Mucosa of rectum (tissue), 2 donors: ENCODE data around the gene TEX50.
"Not testable (repeated sequence)": the region's sequence is repeated elsewhere in the genome, so short reads cannot be mapped to it uniquely, and the experiment has no call there.

ENCODE experiments used
- H3K27ac ChIP-seq, 2 donors: one replicate each; pipeline ENCODE4 v1.7.0; 2013; ENCODE audit warnings: inconsistent platforms in 2 of 2, low read depth in 2 of 2, low read length in 2 of 2
- H3K27me3 ChIP-seq, 2 donors: one replicate each; pipeline ENCODE4 v1.7.0; 2013; ENCODE audit warnings: low read length in 2 of 2; ENCODE audit not compliant: control insufficient read depth in 2 of 2, insufficient read depth in 2 of 2
- H3K36me3 ChIP-seq, 2 donors: one replicate each; pipeline ENCODE4 v1.7.0; 2013; ENCODE audit warnings: low read length in 2 of 2; ENCODE audit not compliant: control insufficient read depth in 2 of 2, insufficient read depth in 2 of 2
- H3K4me1 ChIP-seq, 2 donors: one replicate each; pipeline ENCODE4 v1.7.0; 2013; ENCODE audit warnings: low read length in 2 of 2, mild to moderate bottlenecking in 1 of 2; ENCODE audit not compliant: control insufficient read depth in 2 of 2, insufficient read depth in 2 of 2
- H3K4me3 ChIP-seq, 2 donors: one replicate each; pipeline ENCODE4 v1.7.0; 2013; ENCODE audit warnings: low read length in 2 of 2
- H3K9ac ChIP-seq, 2 donors: one replicate each; pipeline ENCODE4 v1.7.0; 2013; ENCODE audit warnings: low read length in 2 of 2, low read depth in 1 of 2, mild to moderate bottlenecking in 1 of 2
- H3K9me3 ChIP-seq, 2 donors: one replicate each; pipeline ENCODE4 v1.7.0; 2013; ENCODE audit warnings: low read length in 2 of 2; ENCODE audit not compliant: control insufficient read depth in 2 of 2
- donor health status: healthy.
- donor health status: Normal muscosa, but diverticular disease.

TEX50 gene

GRCh38 chr1:173661763-173662162, 26.6 kb downstream of the TEX50 start:
- H3K27me3 ChIP-seq = no peaks in the 10 kb centered on the region
- H3K9me3 ChIP-seq = no peaks in the 10 kb centered on the region
- no peak overlapping the region for H3K4me3 ChIP-seq
- H3K9ac ChIP-seq = no peak overlapping the region
- H3K36me3 ChIP-seq = no peaks in the 10 kb centered on the region
- H3K27ac ChIP-seq = no peak overlapping the region
- H3K4me1 ChIP-seq = no peaks in the 10 kb centered on the region

GRCh38 chr1:173663159-173663558, 28.0 kb downstream of the TEX50 start:
- no peaks in the 10 kb centered on the region for H3K4me1 ChIP-seq
- H3K27me3 ChIP-seq = peaks cover 0 to 1% of the 10 kb centered on the region in 2 donors
- no peaks in the 10 kb centered on the region for H3K9me3 ChIP-seq
- H3K36me3 ChIP-seq = no peaks in the 10 kb centered on the region
- H3K27ac ChIP-seq = no peak overlapping the region
- no peak overlapping the region for H3K9ac ChIP-seq
- no peak overlapping the region for H3K4me3 ChIP-seq

- Histone ChIP-seq H3K9me3 (no peaks in the 10 kb centered on the region), H3K4me3 (no peak overlapping the region), H3K4me1 (no peaks in the 10 kb centered on the region), H3K27me3 (peaks cover 9 to 21% of the 10 kb centered on the region in 2 donors), H3K27ac (no peak overlapping the region), H3K9ac (no peak overlapping the region), H3K36me3 (no peaks in the 10 kb centered on the region)
Measured at GRCh38 chr1:173666646-173667045, 31.5 kb downstream of the TEX50 start.

GRCh38 chr1:173669491-173669941, 34.4 kb downstream of the TEX50 start, which contains the start of gene ANKRD45:
Gene ANKRD45 (minus strand): TSS chr1:173669851. CDS start chr1:173659418, 10,433 bp downstream.
- Histone ChIP-seq H3K36me3 (no peaks in the 10 kb centered on the region), H3K9me3 (no peaks in the 10 kb centered on the region), H3K27me3 (peaks cover 9 to 21% of the 10 kb centered on the region in 2 donors), H3K4me3 (no peak within 1 kb of the TSS), H3K9ac (no peak within 1 kb of the TSS), H3K4me1 (no peaks in the 10 kb centered on the region), H3K27ac (no peak within 1 kb of the TSS)

- not testable (repeated sequence) for H3K27me3 ChIP-seq, H3K4me3 ChIP-seq, H3K9me3 ChIP-seq
Measured at GRCh38 chr1:173674496-173674895, 39.4 kb downstream of the TEX50 start.

GRCh38 chr1:173680152-173680551, 45.0 kb downstream of the TEX50 start:
- H3K27me3 ChIP-seq, H3K9ac ChIP-seq, H3K4me3 ChIP-seq, H3K4me1 ChIP-seq, H3K27ac ChIP-seq, H3K9me3 ChIP-seq, H3K36me3 ChIP-seq: not testable (repeated sequence)

More at GRCh38 chr1:173674496-173674895, 39.4 kb downstream of the TEX50 start:
- not testable (repeated sequence) for H3K9ac ChIP-seq, H3K27ac ChIP-seq, H3K4me1 ChIP-seq, H3K36me3 ChIP-seq

GRCh38 chr1:173682184-173682583, 47.0 kb downstream of the TEX50 start:
- Histone ChIP-seq H3K4me1 (peaks cover 0 to 4% of the 10 kb centered on the region in 2 donors), H3K4me3 (no peak overlapping the region), H3K9ac (no peak overlapping the region), H3K27me3 (no peaks in the 10 kb centered on the region), H3K36me3 (no peaks in the 10 kb centered on the region), H3K27ac (no peak overlapping the region), H3K9me3 (no peaks in the 10 kb centered on the region)

GRCh38 chr1:173683838-173684237, 48.7 kb downstream of the TEX50 start:
- not testable (repeated sequence) for H3K9me3 ChIP-seq, H3K4me1 ChIP-seq, H3K27me3 ChIP-seq, H3K27ac ChIP-seq, H3K4me3 ChIP-seq, H3K9ac ChIP-seq, H3K36me3 ChIP-seq

- H3K9me3 ChIP-seq, H3K27me3 ChIP-seq, H3K36me3 ChIP-seq, H3K9ac ChIP-seq, H3K27ac ChIP-seq, H3K4me3 ChIP-seq, H3K4me1 ChIP-seq: not testable (repeated sequence)
Measured at GRCh38 chr1:173685121-173685520, 50.0 kb downstream of the TEX50 start.
